ENCODE results near the gene NMNAT2. TPM values are rescaled to one million over a fixed set of nuclear protein-coding genes. Genes with fewer than 3 reads are reported as not detected.

NMNAT2 gene
- total and polyA plus RNA-seq, 8 donors, result 0.42 to 4.9 (median 1.8) TPM

DNA sequence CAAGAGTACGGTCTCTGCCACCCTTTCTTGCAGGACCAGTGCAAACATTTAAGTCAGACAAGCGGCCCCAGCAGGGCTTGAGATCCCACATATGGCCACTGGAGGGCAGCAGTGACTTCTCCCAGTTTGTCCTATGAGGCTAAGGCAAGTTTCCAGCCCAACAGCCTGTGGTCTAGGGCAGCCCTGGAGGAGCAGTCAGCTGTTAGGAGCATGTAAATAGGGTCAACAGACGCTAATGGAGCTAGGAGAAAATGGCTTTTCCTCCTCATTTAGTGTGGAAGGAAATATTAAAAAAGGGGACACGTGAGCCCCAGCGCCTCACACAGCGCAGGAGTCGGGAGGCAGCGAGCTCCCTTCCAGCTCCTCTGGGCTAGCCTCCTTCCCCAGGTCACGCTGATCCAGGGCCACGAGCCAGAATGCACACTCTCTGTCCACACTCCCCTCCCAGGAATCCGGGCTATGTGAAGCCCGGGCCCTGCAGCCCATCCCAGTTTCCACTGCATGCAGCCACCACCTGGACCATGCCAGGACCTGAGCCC is 136.6 kb downstream of the NMNAT2 start:
- Histone ChIP-seq H3K4me1 (peaks cover 12 to 15% (median 15%) of the 10 kb centered on the region in 3 donors), H3K9me3 (no peaks in the 10 kb centered on the region), H3K27me3 (no peaks in the 10 kb centered on the region), H3K36me3 (no peaks in the 10 kb centered on the region), H3K4me3 (no peak overlapping the region), H3K27ac (peak overlapping the region; percentile 39 to 81 (median 60))
- 22 to 27% methylated on average over 11 to 12 of the region's 12 CpGs for WGBS, 2 donors
- peak; percentile 65 for FAIRE-seq
- intact Hi-C loops (cut with DNase I), result loop anchor here in 2 of 3 donors (5.0 kb wide), 1 partner anchor 36 kb away; no protein-coding TSS in a partner anchor
- ATAC-seq, result peak; percentile 91 to 95 (median 92)
- peak; percentile 86 to 95 (median 90) for DNase-seq
- peak; percentile 87 to 93 (median 90) for TF ChIP-seq CTCF (IDR thresholded peaks at IDR 0.05)

GRCh38 chr1:183281039-183281438 is 137.1 kb downstream of the NMNAT2 start:
- TF ChIP-seq CTCF (IDR thresholded peaks at IDR 0.05), result no peak
- no peak for DNase-seq
- Histone ChIP-seq H3K9me3 (no peaks in the 10 kb centered on the region), H3K4me3 (no peak overlapping the region), H3K27me3 (no peaks in the 10 kb centered on the region), H3K36me3 (no peaks in the 10 kb centered on the region), H3K4me1 (peaks cover 12 to 15% (median 15%) of the 10 kb centered on the region in 3 donors), H3K27ac (no peak overlapping the region)
- intact Hi-C loops (cut with DNase I), result loop anchor here in 2 of 3 donors (5.0 kb wide), 1 partner anchor 36 kb away; no protein-coding TSS in a partner anchor
- FAIRE-seq, result no peak
- 95 to 100% methylated on average over 2 of the region's 2 CpGs for WGBS, 2 donors
- ATAC-seq, result peak in 1 of 4 donors; percentile 3

DNA sequence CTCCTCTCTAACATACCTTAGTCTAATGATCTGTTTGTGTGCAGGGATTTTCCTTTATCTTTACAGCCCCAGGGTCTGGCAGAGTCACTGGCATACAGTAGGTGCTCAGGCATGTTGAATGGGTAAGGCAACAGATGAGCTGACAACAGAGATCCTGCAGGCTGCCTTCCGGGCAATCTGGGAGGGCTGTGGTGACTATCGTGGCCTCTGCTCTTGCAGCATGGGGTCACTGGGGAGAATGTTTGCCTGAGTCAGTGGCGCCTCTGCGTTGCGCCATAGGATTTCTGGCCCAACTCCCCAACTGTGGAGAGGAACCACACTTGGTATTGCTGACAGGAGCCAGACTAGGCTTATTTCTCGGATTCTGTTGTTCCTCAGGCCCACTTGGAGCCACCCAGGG is 138.3 kb downstream of the NMNAT2 start:
- Histone ChIP-seq H3K27ac (peak overlapping the region in 1 of 4 donors; percentile 41), H3K36me3 (no peaks in the 10 kb centered on the region), H3K4me1 (peaks cover 12 to 15% (median 15%) of the 10 kb centered on the region in 3 donors), H3K9me3 (no peaks in the 10 kb centered on the region), H3K4me3 (no peak overlapping the region), H3K27me3 (no peaks in the 10 kb centered on the region)
- intact Hi-C loops (cut with DNase I), result loop anchor here in 2 of 3 donors (5.0 kb wide), 1 partner anchor 37 kb away; no protein-coding TSS in a partner anchor
- ATAC-seq (peak in 1 of 4 donors; percentile 14), DNase-seq (no peak), FAIRE-seq (no peak)
- no peak for TF ChIP-seq CTCF (IDR thresholded peaks at IDR 0.05)
- WGBS, 2 donors, result 80 to 85% methylated on average over 6 of the region's 6 CpGs

GRCh38 chr1:183278739-183279591 is 139.2 kb downstream of the NMNAT2 start:
- Histone ChIP-seq H3K4me1 (peaks cover 12 to 15% (median 15%) of the 10 kb centered on the region in 3 donors), H3K36me3 (no peaks in the 10 kb centered on the region), H3K9me3 (no peaks in the 10 kb centered on the region), H3K27me3 (no peaks in the 10 kb centered on the region), H3K27ac (peak overlapping the region in 1 of 4 donors; percentile 41), H3K4me3 (no peak overlapping the region)
- ATAC-seq (no peak), FAIRE-seq (no peak), DNase-seq (no peak)
- 71 to 78% methylated on average over 12 of the region's 12 CpGs for WGBS, 2 donors
- no peak for TF ChIP-seq CTCF (IDR thresholded peaks at IDR 0.05)
- intact Hi-C loops (cut with DNase I), result no loop called here

Measured in pancreas (tissue), 10 donors.